ENCODE results near the gene IST1. TPM values are rescaled to one million over a fixed set of nuclear protein-coding genes. Genes with fewer than 3 reads are reported as not detected.

IST1 gene
- polyA plus RNA-seq, 6 donors from 2014 or later: 138 to 178 (median 155) TPM

GRCh38 chr16:71914802-71915201, 19.5 kb downstream of the IST1 start:
- DNase-seq (no peak), ATAC-seq (ENCODE audit: low read depth in 2 of 2) (no peak)
- Mint-ChIP-seq H3K4me3 (no peak overlapping the region), H3K36me3 (peaks cover 12 to 26% of the 10 kb centered on the region in 2 donors), H3K4me1 (peaks cover 35 to 71% (median 60%) of the 10 kb centered on the region in 3 donors), H3K27ac (peak overlapping the region in 2 of 6 donors; percentile 41 to 44), H3K9me3 (peaks cover 0 to 2% (median 0%) of the 10 kb centered on the region in 7 donors), H3K27me3 (no peaks in the 10 kb centered on the region)

GRCh38 chr16:71915350-71915749, 20.0 kb downstream of the IST1 start:
- Mint-ChIP-seq H3K27me3 (no peaks in the 10 kb centered on the region), H3K36me3 (peaks cover 12 to 31% of the 10 kb centered on the region in 2 donors), H3K4me1 (peaks cover 35 to 65% (median 56%) of the 10 kb centered on the region in 3 donors), H3K9me3 (peaks cover 0 to 6% (median 0%) of the 10 kb centered on the region in 7 donors), H3K27ac (peak overlapping the region in 3 of 6 donors; percentile 16 to 44 (median 41)), H3K4me3 (no peak overlapping the region)
- DNase-seq (no peak), ATAC-seq (ENCODE audit: low read depth in 2 of 2) (no peak)

GRCh38 chr16:71916397-71916920, 21.1 kb downstream of the IST1 start:
- H3K4me1 Mint-ChIP-seq: peaks cover 35 to 59% (median 58%) of the 10 kb centered on the region in 3 donors
- H3K27ac Mint-ChIP-seq: peak overlapping the region in 4 of 6 donors; percentile 22 to 52 (median 34)
- DNase-seq (no peak), ATAC-seq (ENCODE audit: low read depth in 2 of 2) (no peak)
- H3K4me3 Mint-ChIP-seq: no peak overlapping the region
- peaks cover 0 to 6% (median 0%) of the 10 kb centered on the region in 7 donors for H3K9me3 Mint-ChIP-seq
- peaks cover 16 to 38% of the 10 kb centered on the region in 2 donors for H3K36me3 Mint-ChIP-seq
- no peaks in the 10 kb centered on the region for H3K27me3 Mint-ChIP-seq

- peaks cover 30 to 54% (median 47%) of the 10 kb centered on the region in 3 donors for H3K4me1 Mint-ChIP-seq
- DNase-seq: no peak
- peak overlapping the region in 3 of 6 donors; percentile 34 to 65 (median 39) for H3K27ac Mint-ChIP-seq
- H3K9me3 Mint-ChIP-seq: peaks cover 0 to 6% (median 0%) of the 10 kb centered on the region in 7 donors
- H3K4me3 Mint-ChIP-seq: no peak overlapping the region
- no peaks in the 10 kb centered on the region for H3K27me3 Mint-ChIP-seq
- no peak for ATAC-seq (ENCODE audit: low read depth in 2 of 2)
- H3K36me3 Mint-ChIP-seq: peaks cover 21 to 38% of the 10 kb centered on the region in 2 donors
Measured at GRCh38 chr16:71917900-71918299, 22.6 kb downstream of the IST1 start.

- H3K4me1 Mint-ChIP-seq: peaks cover 29 to 46% (median 38%) of the 10 kb centered on the region in 3 donors
- no peak for DNase-seq
- H3K4me3 Mint-ChIP-seq: peak overlapping the region in 2 of 8 donors; percentile 3 to 33
- peaks cover 26 to 38% of the 10 kb centered on the region in 2 donors for H3K36me3 Mint-ChIP-seq
- peaks cover 0 to 6% (median 0%) of the 10 kb centered on the region in 7 donors for H3K9me3 Mint-ChIP-seq
- H3K27me3 Mint-ChIP-seq: no peaks in the 10 kb centered on the region
- H3K27ac Mint-ChIP-seq: peak overlapping the region in 2 of 6 donors; percentile 67 to 69
- ATAC-seq (ENCODE audit: low read depth in 2 of 2): peak; percentile 60 to 70
Measured at GRCh38 chr16:71919035-71919434, 23.7 kb downstream of the IST1 start.

- Mint-ChIP-seq H3K27ac (peak overlapping the region in 2 of 6 donors; percentile 50 to 54), H3K27me3 (no peaks in the 10 kb centered on the region), H3K9me3 (peaks cover 0 to 6% (median 0%) of the 10 kb centered on the region in 7 donors), H3K4me3 (no peak overlapping the region), H3K4me1 (peaks cover 17 to 32% (median 27%) of the 10 kb centered on the region in 3 donors), H3K36me3 (peaks cover 29 to 38% of the 10 kb centered on the region in 2 donors)
- ATAC-seq (ENCODE audit: low read depth in 2 of 2): no peak
- DNase-seq: no peak
Measured at GRCh38 chr16:71920658-71921057, 25.3 kb downstream of the IST1 start.

GRCh38 chr16:71923941-71924690, 28.8 kb downstream of the IST1 start:
- Mint-ChIP-seq H3K4me3 (no peak overlapping the region), H3K27me3 (no peaks in the 10 kb centered on the region), H3K4me1 (peaks cover 3 to 12% (median 8%) of the 10 kb centered on the region in 3 donors), H3K9me3 (peaks cover 0 to 6% (median 0%) of the 10 kb centered on the region in 7 donors), H3K27ac (peak overlapping the region in 1 of 6 donors; percentile 31), H3K36me3 (peaks cover 30 to 35% of the 10 kb centered on the region in 2 donors)
- no peak for ATAC-seq (ENCODE audit: low read depth in 2 of 2)
- no peak for DNase-seq

- DNase-seq (no peak), ATAC-seq (ENCODE audit: low read depth in 2 of 2) (no peak)
- no peaks in the 10 kb centered on the region for H3K27me3 Mint-ChIP-seq
- H3K36me3 Mint-ChIP-seq: peaks cover 27 to 32% of the 10 kb centered on the region in 2 donors
- H3K4me1 Mint-ChIP-seq: peaks cover 0 to 9% (median 6%) of the 10 kb centered on the region in 3 donors
- H3K4me3 Mint-ChIP-seq: no peak overlapping the region
- H3K27ac Mint-ChIP-seq: peak overlapping the region in 1 of 6 donors; percentile 31
- H3K9me3 Mint-ChIP-seq: peaks cover 0 to 5% (median 0%) of the 10 kb centered on the region in 7 donors
Measured at GRCh38 chr16:71924710-71925109, 29.4 kb downstream of the IST1 start.

GRCh38 chr16:71927383-71927782, 32.1 kb downstream of the IST1 start:
- no peaks in the 10 kb centered on the region for H3K9me3 Mint-ChIP-seq
- ATAC-seq (ENCODE audit: low read depth in 2 of 2) (no peak), DNase-seq (no peak)
- no peaks in the 10 kb centered on the region for H3K27me3 Mint-ChIP-seq
- H3K4me1 Mint-ChIP-seq: peaks cover 0 to 8% (median 6%) of the 10 kb centered on the region in 3 donors
- no peak overlapping the region for H3K4me3 Mint-ChIP-seq
- peaks cover 14 to 31% of the 10 kb centered on the region in 2 donors for H3K36me3 Mint-ChIP-seq
- peak overlapping the region in 1 of 6 donors; percentile 21 for H3K27ac Mint-ChIP-seq

- Mint-ChIP-seq H3K27me3 (no peaks in the 10 kb centered on the region), H3K9me3 (no peaks in the 10 kb centered on the region), H3K4me1 (peaks cover 0 to 8% (median 6%) of the 10 kb centered on the region in 3 donors), H3K27ac (peak overlapping the region in 2 of 6 donors; percentile 21 to 25), H3K36me3 (peaks cover 14 to 29% of the 10 kb centered on the region in 2 donors), H3K4me3 (no peak overlapping the region)
- ATAC-seq (ENCODE audit: low read depth in 2 of 2) (no peak), DNase-seq (no peak)
Measured at GRCh38 chr16:71927787-71928186, 32.5 kb downstream of the IST1 start.

- peaks cover 2 to 8% (median 3%) of the 10 kb centered on the region in 3 donors for H3K4me1 Mint-ChIP-seq
- peak overlapping the region in 1 of 6 donors; percentile 19 for H3K27ac Mint-ChIP-seq
- H3K27me3 Mint-ChIP-seq: no peaks in the 10 kb centered on the region
- DNase-seq (no peak), ATAC-seq (ENCODE audit: low read depth in 2 of 2) (no peak)
- H3K36me3 Mint-ChIP-seq: peaks cover 14 to 19% of the 10 kb centered on the region in 2 donors
- H3K4me3 Mint-ChIP-seq: no peak overlapping the region
- H3K9me3 Mint-ChIP-seq: no peaks in the 10 kb centered on the region
Measured at GRCh38 chr16:71929048-71929447, 33.7 kb downstream of the IST1 start.

- H3K36me3 Mint-ChIP-seq: peaks cover 14 to 17% of the 10 kb centered on the region in 2 donors
Measured at GRCh38 chr16:71930013-71930563, 34.8 kb downstream of the IST1 start.

GRCh38 chr16:71931001-71931400, 35.7 kb downstream of the IST1 start:
- peaks cover 0 to 16% (median 3%) of the 10 kb centered on the region in 3 donors for H3K4me1 Mint-ChIP-seq
- no peak overlapping the region for H3K4me3 Mint-ChIP-seq
- no peaks in the 10 kb centered on the region for H3K27me3 Mint-ChIP-seq
- no peak for DNase-seq
- H3K9me3 Mint-ChIP-seq: no peaks in the 10 kb centered on the region
- peak overlapping the region in 2 of 6 donors; percentile 34 to 44 for H3K27ac Mint-ChIP-seq
- no peak for ATAC-seq (ENCODE audit: low read depth in 2 of 2)
- H3K36me3 Mint-ChIP-seq: peaks cover 14 to 17% of the 10 kb centered on the region in 2 donors

More at GRCh38 chr16:71930013-71930563, 34.8 kb downstream of the IST1 start:
- Mint-ChIP-seq H3K4me1 (peaks cover 0 to 8% (median 3%) of the 10 kb centered on the region in 3 donors), H3K27me3 (no peaks in the 10 kb centered on the region), H3K9me3 (no peaks in the 10 kb centered on the region), H3K4me3 (no peak overlapping the region), H3K27ac (peak overlapping the region in 5 of 6 donors; percentile 9 to 86 (median 61))
- no peak for ATAC-seq (ENCODE audit: low read depth in 2 of 2)
- no peak for DNase-seq

Measured in naive B cell (primary cell).